ENCODE data around the gene ZNF562. TPM values are rescaled to one million over a fixed set of nuclear protein-coding genes. Genes with fewer than 3 reads are reported as not detected.
"Not testable (repeated sequence)": the region's sequence is repeated elsewhere in the genome, so short reads cannot be mapped to it uniquely, and the experiment has no call there.

The ZNF562 gene
- total RNA-seq, 1 donor from 2014 or later: 26.2 TPM

DNA sequence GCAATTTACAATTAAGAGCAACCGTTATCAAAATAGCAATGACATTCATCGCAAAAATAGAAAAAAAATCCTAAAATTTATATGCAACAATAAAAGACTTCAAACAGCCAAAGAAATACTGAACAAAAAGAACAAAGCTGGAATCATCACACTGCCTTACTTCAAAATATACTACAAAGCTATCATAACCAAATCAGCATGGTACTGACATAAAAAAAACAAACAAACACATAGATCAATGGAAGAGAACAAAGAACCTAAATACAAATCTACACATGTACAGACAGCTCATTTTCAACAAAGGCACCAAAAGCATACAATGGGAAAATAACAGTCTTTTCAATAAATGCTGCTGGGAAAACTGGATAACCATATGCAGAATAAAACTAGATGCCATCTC is 6.4 kb downstream of the ZNF562 start:
- Histone ChIP-seq H4K20me1 (ENCODE audit: insufficient read depth, low read length) (peaks cover 60% of the 10 kb centered on the region), H3K4me3 (ENCODE audit: insufficient read depth, low read depth, low read length) (no peak overlapping the region), H3K36me3 (ENCODE audit: insufficient read depth, low read length) (no peaks in the 10 kb centered on the region), H2AFZ (ENCODE audit: low read depth, low read length) (no peak overlapping the region), H3K4me2 (ENCODE audit: low read length) (no peak overlapping the region), H3K79me2 (ENCODE audit: insufficient read depth, low read length) (peaks cover 100% of the 10 kb centered on the region), H3K27ac (ENCODE audit: low read depth, low read length) (no peak overlapping the region), H3K9me3 (ENCODE audit: insufficient read depth, low read depth, low read length) (peaks cover 17% of the 10 kb centered on the region), H3K27me3 (ENCODE audit: insufficient read depth, low read length) (no peaks in the 10 kb centered on the region), H3K4me1 (ENCODE audit: insufficient read depth, low read length) (no peaks in the 10 kb centered on the region), H3K9ac (ENCODE audit: low read length) (no peak overlapping the region)
- FAIRE-seq (no peak), DNase-seq (ENCODE audit: low read depth) (no peak)
- TF ChIP-seq, protein P1, sequence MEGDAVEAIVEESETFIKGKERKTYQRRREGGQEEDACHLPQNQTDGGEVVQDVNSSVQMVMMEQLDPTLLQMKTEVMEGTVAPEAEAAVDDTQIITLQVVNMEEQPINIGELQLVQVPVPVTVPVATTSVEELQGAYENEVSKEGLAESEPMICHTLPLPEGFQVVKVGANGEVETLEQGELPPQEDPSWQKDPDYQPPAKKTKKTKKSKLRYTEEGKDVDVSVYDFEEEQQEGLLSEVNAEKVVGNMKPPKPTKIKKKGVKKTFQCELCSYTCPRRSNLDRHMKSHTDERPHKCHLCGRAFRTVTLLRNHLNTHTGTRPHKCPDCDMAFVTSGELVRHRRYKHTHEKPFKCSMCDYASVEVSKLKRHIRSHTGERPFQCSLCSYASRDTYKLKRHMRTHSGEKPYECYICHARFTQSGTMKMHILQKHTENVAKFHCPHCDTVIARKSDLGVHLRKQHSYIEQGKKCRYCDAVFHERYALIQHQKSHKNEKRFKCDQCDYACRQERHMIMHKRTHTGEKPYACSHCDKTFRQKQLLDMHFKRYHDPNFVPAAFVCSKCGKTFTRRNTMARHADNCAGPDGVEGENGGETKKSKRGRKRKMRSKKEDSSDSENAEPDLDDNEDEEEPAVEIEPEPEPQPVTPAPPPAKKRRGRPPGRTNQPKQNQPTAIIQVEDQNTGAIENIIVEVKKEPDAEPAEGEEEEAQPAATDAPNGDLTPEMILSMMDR (IDR thresholded peaks at IDR 0.05; ENCODE audit: insufficient read depth, low read depth, low read length): no peak
- no peak for TF ChIP-seq EZH2 (IDR thresholded peaks at IDR 0.05; ENCODE audit: insufficient read depth, low read length)
- Mint-ChIP-seq H3K4me1 (ENCODE audit: low read depth, unreplicated experiment) (peaks cover 2% of the 10 kb centered on the region), H3K9me3 (ENCODE audit: unreplicated experiment) (peaks cover 34% of the 10 kb centered on the region), H3K27me3 (ENCODE audit: low read depth, unreplicated experiment) (no peaks in the 10 kb centered on the region), H3K4me3 (ENCODE audit: unreplicated experiment) (no peak overlapping the region), H3K36me3 (ENCODE audit: low read depth, unreplicated experiment) (peaks cover 26% of the 10 kb centered on the region), H3K27ac (ENCODE audit: unreplicated experiment) (no peak overlapping the region)

DNA sequence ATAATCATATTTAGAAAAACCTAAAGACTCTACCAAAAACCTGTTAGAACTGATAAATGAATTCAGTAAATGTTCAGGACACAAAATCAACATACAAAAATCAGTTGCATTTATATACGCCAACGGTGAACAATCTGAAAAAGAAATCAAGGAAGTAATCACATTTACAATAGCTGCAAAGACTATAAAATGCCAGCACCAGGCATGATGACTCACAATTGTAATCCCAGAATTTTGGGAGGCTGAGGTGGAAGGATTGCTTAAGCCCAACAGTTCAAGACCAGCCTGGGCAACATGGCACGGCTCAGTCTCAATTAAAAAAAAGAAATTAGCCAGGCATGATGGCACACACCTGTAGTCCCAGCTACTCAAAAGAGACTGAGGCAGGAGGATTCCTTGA is 7.0 kb downstream of the ZNF562 start:
- Histone ChIP-seq H3K9ac (ENCODE audit: low read length) (no peak overlapping the region), H2AFZ (ENCODE audit: low read depth, low read length) (no peak overlapping the region), H3K4me3 (ENCODE audit: insufficient read depth, low read depth, low read length) (no peak overlapping the region), H3K9me3 (ENCODE audit: insufficient read depth, low read depth, low read length) (peaks cover 12% of the 10 kb centered on the region), H3K36me3 (ENCODE audit: insufficient read depth, low read length) (no peaks in the 10 kb centered on the region), H3K27me3 (ENCODE audit: insufficient read depth, low read length) (no peaks in the 10 kb centered on the region), H3K27ac (ENCODE audit: low read depth, low read length) (no peak overlapping the region), H4K20me1 (ENCODE audit: insufficient read depth, low read length) (peaks cover 65% of the 10 kb centered on the region), H3K4me2 (ENCODE audit: low read length) (no peak overlapping the region), H3K4me1 (ENCODE audit: insufficient read depth, low read length) (no peaks in the 10 kb centered on the region), H3K79me2 (ENCODE audit: insufficient read depth, low read length) (peaks cover 100% of the 10 kb centered on the region)
- no peaks in the 10 kb centered on the region for H3K27me3 Mint-ChIP-seq (ENCODE audit: low read depth, unreplicated experiment)
- FAIRE-seq: no peak
- H3K36me3 Mint-ChIP-seq (ENCODE audit: low read depth, unreplicated experiment): peaks cover 25% of the 10 kb centered on the region
- H3K9me3 Mint-ChIP-seq (ENCODE audit: unreplicated experiment): peaks cover 31% of the 10 kb centered on the region
- H3K4me3 Mint-ChIP-seq (ENCODE audit: unreplicated experiment): no peak overlapping the region
- TF ChIP-seq, protein P1 (IDR thresholded peaks at IDR 0.05; ENCODE audit: insufficient read depth, low read depth, low read length): no peak
- TF ChIP-seq EZH2 (IDR thresholded peaks at IDR 0.05; ENCODE audit: insufficient read depth, low read length): no peak
- H3K27ac Mint-ChIP-seq (ENCODE audit: unreplicated experiment): no peak overlapping the region
- no peak for DNase-seq (ENCODE audit: low read depth)
- H3K4me1 Mint-ChIP-seq (ENCODE audit: low read depth, unreplicated experiment): peaks cover 2% of the 10 kb centered on the region

DNA sequence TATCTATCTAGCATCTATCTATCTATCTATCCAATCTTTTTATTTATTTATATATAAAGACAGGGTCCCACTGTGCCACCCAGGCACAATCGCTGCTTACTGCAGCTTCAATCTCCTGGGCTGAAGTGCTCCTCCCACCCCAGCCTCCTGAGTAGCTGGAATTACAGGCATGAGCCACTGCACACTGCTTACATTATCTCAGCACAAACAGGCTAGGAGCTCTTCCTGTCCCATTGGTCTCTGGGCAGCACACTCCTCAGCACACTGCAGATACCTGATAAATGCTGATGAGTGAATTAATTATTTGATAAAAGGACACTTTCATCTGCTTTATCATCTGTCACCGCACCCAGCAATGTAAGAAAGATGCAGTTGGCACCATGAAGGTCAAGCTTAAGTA is 16.1 kb downstream of the ZNF562 start:
- peaks cover 32% of the 10 kb centered on the region for H3K36me3 ChIP-seq (ENCODE audit: insufficient read depth, low read length)
- no peak overlapping the region for H3K4me3 ChIP-seq (ENCODE audit: insufficient read depth, low read depth, low read length)
- no peak for TF ChIP-seq EZH2 (IDR thresholded peaks at IDR 0.05; ENCODE audit: insufficient read depth, low read length)
- TF ChIP-seq, protein P1 (IDR thresholded peaks at IDR 0.05; ENCODE audit: insufficient read depth, low read depth, low read length): no peak
- H3K4me1 Mint-ChIP-seq (ENCODE audit: low read depth, unreplicated experiment): no peaks in the 10 kb centered on the region
- no peak overlapping the region for H2AFZ ChIP-seq (ENCODE audit: low read depth, low read length)
- H3K27ac Mint-ChIP-seq (ENCODE audit: unreplicated experiment): no peak overlapping the region
- peaks cover 17% of the 10 kb centered on the region for H3K9me3 Mint-ChIP-seq (ENCODE audit: unreplicated experiment)
- peaks cover 16% of the 10 kb centered on the region for H3K9me3 ChIP-seq (ENCODE audit: insufficient read depth, low read depth, low read length)
- H3K27me3 Mint-ChIP-seq (ENCODE audit: low read depth, unreplicated experiment): no peaks in the 10 kb centered on the region
- no peaks in the 10 kb centered on the region for H3K27me3 ChIP-seq (ENCODE audit: insufficient read depth, low read length)
- no peaks in the 10 kb centered on the region for H3K4me1 ChIP-seq (ENCODE audit: insufficient read depth, low read length)
- no peak overlapping the region for H3K4me2 ChIP-seq (ENCODE audit: low read length)
- peaks cover 78% of the 10 kb centered on the region for H3K79me2 ChIP-seq (ENCODE audit: insufficient read depth, low read length)
- no peak overlapping the region for H3K4me3 Mint-ChIP-seq (ENCODE audit: unreplicated experiment)
- no peak overlapping the region for H3K9ac ChIP-seq (ENCODE audit: low read length)
- peaks cover 35% of the 10 kb centered on the region for H4K20me1 ChIP-seq (ENCODE audit: insufficient read depth, low read length)
- FAIRE-seq (no peak), DNase-seq (ENCODE audit: low read depth) (no peak)
- H3K27ac ChIP-seq (ENCODE audit: low read depth, low read length): no peak overlapping the region
- peaks cover 25% of the 10 kb centered on the region for H3K36me3 Mint-ChIP-seq (ENCODE audit: low read depth, unreplicated experiment)

GRCh38 chr19:9653066-9653555 is 21.8 kb downstream of the ZNF562 start:
- DNase-seq (ENCODE audit: low read depth); H3K27ac ChIP-seq (ENCODE audit: low read depth, low read length); FAIRE-seq; H3K4me1 ChIP-seq (ENCODE audit: insufficient read depth, low read length); H3K4me3 Mint-ChIP-seq (ENCODE audit: unreplicated experiment); H3K27me3 ChIP-seq (ENCODE audit: insufficient read depth, low read length); H3K9ac ChIP-seq (ENCODE audit: low read length); H3K4me3 ChIP-seq (ENCODE audit: insufficient read depth, low read depth, low read length); H3K4me1 Mint-ChIP-seq (ENCODE audit: low read depth, unreplicated experiment); H2AFZ ChIP-seq (ENCODE audit: low read depth, low read length); H3K27me3 Mint-ChIP-seq (ENCODE audit: low read depth, unreplicated experiment); H3K4me2 ChIP-seq (ENCODE audit: low read length); H4K20me1 ChIP-seq (ENCODE audit: insufficient read depth, low read length): not testable (repeated sequence)
- H3K9me3 ChIP-seq (ENCODE audit: insufficient read depth, low read depth, low read length): peaks cover 43% of the 10 kb centered on the region
- Mint-ChIP-seq H3K9me3 (ENCODE audit: unreplicated experiment) (peaks cover 50% of the 10 kb centered on the region), H3K36me3 (ENCODE audit: low read depth, unreplicated experiment) (peaks cover 65% of the 10 kb centered on the region), H3K27ac (ENCODE audit: unreplicated experiment) (peak overlapping the region; percentile 34)
- H3K79me2 ChIP-seq (ENCODE audit: insufficient read depth, low read length): peaks cover 57% of the 10 kb centered on the region
- H3K36me3 ChIP-seq (ENCODE audit: insufficient read depth, low read length): peaks cover 41% of the 10 kb centered on the region

Data from astrocyte (in vitro differentiated cells and primary cell).